Measurements from ENCODE around the gene ZSCAN2.

ZSCAN2 gene

DNA sequence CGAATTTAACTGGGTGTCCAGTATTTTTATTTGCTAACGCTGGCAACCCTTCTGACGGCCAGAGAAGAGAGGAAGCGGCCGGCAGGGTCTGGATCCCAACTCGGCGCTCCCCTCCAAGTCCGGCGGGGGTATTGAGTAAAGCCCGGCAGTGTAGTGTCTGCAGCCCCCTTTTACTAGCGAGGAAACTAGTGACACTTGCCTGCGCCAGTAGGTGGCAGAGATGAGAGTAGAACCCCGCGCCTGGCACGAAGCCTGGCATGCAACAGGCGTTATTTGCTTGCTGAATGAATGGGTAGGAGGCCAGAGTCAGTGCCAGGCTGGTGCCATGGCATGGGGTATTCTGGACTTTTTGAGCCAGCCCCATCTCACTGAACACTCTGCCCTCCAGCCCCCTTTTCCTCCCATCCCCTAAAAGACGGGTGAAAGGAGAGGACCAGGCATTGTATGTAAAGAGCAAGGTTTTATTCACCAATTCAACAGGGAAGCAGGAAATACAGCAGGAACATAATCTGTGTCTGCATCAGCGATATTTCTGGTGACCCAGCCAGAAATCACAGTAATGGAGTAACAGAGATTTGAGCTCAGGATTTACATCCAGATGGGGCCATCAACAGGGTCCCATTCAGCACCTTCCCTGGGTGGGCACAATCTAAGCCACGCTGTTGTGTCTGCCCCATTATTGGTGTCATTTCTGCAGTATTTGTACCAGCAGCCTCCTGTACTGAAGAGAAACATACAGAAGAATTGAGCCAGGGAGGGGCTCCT is 54.1 kb downstream of the ZSCAN2 start:
- TF ChIP-seq, protein P1, sequence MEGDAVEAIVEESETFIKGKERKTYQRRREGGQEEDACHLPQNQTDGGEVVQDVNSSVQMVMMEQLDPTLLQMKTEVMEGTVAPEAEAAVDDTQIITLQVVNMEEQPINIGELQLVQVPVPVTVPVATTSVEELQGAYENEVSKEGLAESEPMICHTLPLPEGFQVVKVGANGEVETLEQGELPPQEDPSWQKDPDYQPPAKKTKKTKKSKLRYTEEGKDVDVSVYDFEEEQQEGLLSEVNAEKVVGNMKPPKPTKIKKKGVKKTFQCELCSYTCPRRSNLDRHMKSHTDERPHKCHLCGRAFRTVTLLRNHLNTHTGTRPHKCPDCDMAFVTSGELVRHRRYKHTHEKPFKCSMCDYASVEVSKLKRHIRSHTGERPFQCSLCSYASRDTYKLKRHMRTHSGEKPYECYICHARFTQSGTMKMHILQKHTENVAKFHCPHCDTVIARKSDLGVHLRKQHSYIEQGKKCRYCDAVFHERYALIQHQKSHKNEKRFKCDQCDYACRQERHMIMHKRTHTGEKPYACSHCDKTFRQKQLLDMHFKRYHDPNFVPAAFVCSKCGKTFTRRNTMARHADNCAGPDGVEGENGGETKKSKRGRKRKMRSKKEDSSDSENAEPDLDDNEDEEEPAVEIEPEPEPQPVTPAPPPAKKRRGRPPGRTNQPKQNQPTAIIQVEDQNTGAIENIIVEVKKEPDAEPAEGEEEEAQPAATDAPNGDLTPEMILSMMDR (IDR thresholded peaks at IDR 0.05; ENCODE audit: low read depth, low read length, missing control alignments), result peak; percentile 75
- DNase-seq (ENCODE audit: low read depth), result no peak
- peak overlapping the region; percentile 95 for H3K4me3 ChIP-seq (ENCODE audit: low read depth, low read length)

DNA sequence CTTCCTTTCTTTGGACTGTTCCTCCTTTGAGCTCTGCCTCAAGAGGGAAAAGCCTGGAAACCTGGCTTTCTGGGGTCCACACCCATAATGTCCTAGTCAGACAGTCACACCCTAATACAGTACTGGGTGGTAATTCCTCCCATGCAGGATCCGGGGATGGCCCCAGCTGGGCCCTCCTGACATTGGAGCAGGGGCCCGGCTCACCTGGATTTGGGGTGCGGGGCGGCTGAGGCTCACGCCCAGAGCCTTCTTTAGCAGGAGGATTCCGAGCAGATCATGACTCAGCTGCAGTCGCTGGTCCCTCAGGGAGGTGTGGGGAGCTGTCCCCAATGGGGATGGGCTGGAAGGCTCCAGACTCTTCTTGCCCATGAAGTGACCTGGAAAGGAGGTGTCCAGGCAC is 56.2 kb downstream of the ZSCAN2 start:
- DNase-seq (ENCODE audit: low read depth), result no peak
- no peak overlapping the region for H3K4me3 ChIP-seq (ENCODE audit: low read depth, low read length)
- TF ChIP-seq, protein P1 (IDR thresholded peaks at IDR 0.05; ENCODE audit: low read depth, low read length, missing control alignments), result no peak

DNA sequence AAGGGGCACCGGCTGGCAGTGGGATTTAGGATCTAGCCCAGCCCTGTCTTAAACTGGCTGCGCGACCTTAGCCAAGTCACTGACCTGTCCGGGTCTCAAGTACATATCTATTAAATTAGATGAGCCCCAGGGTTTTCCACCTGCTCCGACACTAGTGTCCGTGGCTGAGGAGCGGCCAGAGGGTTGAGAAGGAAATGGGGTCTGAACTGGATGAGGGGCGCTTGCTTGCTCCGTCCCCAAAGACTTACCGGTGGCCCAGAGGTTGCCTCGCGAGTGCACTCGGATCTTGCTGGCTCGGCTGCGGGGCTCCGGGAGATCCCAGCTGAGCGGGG is 56.9 kb downstream of the ZSCAN2 start:
- TF ChIP-seq, protein P1 (IDR thresholded peaks at IDR 0.05; ENCODE audit: low read depth, low read length, missing control alignments), result no peak
- H3K4me3 ChIP-seq (ENCODE audit: low read depth, low read length), result peak overlapping the region; percentile 58
- no peak for DNase-seq (ENCODE audit: low read depth)

DNA sequence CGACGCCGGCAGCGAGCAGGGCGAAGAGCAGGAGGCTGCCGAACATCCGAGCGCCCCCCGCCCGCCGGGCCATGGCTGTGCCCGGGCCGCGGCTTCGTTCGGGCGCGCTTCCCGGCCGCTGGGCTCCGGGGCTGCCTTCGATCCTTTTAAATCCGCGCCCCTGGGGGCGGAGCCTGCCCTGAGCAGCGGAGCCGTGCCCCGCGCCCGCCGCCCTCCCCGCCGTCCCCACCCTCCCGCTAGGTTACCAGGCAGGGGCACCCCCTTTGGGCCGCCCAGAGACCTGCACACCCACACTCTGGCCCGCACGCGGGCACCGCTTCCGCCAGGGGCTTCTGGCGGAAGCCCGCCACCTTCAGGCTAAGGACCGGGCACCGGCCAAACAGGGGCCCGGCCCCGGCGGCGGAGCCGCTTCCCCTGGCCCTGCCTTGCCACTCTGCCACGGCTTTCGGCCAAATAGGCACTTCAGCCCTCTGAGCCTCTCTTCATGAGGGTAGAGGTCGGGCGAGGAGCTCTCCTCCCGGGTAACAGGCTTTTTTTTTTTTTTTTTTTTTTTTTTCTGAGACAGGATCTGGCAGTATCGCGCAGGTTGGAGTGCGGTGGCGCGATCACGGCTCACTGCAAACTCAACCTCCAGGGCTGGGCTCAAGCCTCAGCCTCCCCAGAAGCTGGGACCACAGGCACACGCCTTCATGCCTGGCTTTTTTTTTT is 57.4 kb downstream of the ZSCAN2 start, which contains the start of gene NMB:
Gene NMB, minus strand, starts transcription at position 120 of the 708 bp plus-strand sequence. Its CDS starts 47 bp downstream, at position 73.
- peak; percentile 34 for DNase-seq (ENCODE audit: low read depth)
- H3K4me3 ChIP-seq (ENCODE audit: low read depth, low read length), result peak within 1 kb of the TSS; percentile 58
- TF ChIP-seq, protein P1 (IDR thresholded peaks at IDR 0.05; ENCODE audit: low read depth, low read length, missing control alignments), result peak; percentile 71

DNA sequence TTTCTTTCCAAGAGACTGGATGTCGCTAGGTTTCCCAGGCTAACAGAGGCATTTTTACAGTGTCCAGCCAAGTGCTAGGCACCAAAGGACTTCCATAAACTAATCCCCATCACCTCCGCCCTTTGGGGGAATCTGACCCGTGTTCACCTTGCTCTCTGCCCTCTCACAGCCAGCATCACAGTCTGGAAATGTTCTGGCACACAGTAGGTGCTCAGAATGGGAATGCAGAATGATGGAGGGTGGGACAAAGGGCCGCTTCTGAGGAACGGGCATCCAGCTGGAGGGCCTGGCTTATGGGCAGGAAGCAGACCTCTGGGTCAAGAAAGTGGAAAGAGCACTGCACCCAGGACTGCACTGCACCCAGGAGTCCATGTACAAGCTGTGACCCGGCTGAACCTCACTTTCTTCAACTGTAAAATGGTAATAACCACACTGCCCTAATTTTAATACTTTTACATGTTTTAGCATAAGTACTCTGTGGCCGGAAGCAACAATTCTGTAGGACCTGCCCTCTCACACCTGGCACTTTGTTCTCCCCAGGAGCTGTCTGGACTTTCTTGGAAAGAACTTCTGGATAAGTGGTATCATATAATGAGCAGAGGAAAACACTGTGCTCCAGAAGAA is 58.1 kb downstream of the ZSCAN2 start:
- H3K4me3 ChIP-seq (ENCODE audit: low read depth, low read length), result peak overlapping the region; percentile 58
- TF ChIP-seq, protein P1 (IDR thresholded peaks at IDR 0.05; ENCODE audit: low read depth, low read length, missing control alignments), result no peak
- DNase-seq (ENCODE audit: low read depth), result no peak

DNA sequence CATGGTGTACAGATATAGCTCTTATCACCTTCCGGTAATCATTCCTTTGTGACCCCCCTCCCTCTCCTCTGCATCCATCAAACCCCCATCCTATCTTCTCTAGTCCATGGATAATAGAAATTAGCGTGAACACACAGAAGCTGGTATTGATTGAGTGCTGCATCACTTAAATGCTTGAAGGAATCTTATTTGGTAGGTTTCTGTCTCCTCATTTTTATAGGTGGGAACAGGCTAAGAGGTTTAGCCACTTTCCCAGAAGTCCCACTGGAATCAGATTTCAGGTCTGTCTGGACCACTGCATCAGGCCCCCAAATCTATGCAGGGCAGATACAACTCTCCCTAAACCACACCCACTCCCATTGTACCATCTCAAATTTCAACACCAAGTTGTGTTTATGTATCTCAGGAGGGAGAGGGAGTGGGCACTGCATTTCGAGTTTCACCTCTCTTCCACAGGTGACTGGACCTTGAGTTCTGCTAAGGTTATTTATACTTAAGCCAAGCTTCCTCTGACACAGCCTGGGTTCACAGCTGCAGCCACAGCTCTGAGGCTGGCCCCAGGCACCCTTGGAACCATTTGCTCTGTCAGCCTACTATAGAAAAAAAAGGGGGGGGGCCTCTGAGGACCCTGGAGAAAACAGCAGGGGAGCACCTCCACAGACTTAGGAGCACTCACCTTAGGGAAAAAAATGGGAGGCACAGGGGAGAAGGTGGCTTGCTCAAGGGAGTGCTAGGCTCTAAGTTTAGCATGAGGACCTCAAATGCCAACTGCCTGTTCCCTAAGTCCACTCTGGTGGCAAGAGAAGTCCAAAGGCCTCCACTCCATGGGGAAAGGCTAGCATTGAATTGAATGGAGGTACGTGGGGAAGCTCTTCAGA is 59.3 kb downstream of the ZSCAN2 start:
- TF ChIP-seq, protein P1 (IDR thresholded peaks at IDR 0.05; ENCODE audit: low read depth, low read length, missing control alignments), result no peak
- H3K4me3 ChIP-seq (ENCODE audit: low read depth, low read length), result no peak overlapping the region
- no peak for DNase-seq (ENCODE audit: low read depth)
